C4-2B (cell line): ENCODE results near the gene TMUB1.

Experiments used
- H3K27ac ChIP-seq: fragments of 450-650 bp; 2 replicates; pipeline ENCODE4 v1.5.1; 2017
- ZFX ChIP-seq: fragments of 450-650 bp; IDR thresholded peaks from 2 replicates; pipeline ENCODE4 v1.6.1; 2017
- TF ChIP-seq, protein P1 (sequence below): fragments of 450-650 bp; conservative IDR thresholded peaks from 2 replicates; pipeline ENCODE4 v1.5.1; 2017; ENCODE audit warnings: mild to moderate bottlenecking

Gene TMUB1

DNA sequence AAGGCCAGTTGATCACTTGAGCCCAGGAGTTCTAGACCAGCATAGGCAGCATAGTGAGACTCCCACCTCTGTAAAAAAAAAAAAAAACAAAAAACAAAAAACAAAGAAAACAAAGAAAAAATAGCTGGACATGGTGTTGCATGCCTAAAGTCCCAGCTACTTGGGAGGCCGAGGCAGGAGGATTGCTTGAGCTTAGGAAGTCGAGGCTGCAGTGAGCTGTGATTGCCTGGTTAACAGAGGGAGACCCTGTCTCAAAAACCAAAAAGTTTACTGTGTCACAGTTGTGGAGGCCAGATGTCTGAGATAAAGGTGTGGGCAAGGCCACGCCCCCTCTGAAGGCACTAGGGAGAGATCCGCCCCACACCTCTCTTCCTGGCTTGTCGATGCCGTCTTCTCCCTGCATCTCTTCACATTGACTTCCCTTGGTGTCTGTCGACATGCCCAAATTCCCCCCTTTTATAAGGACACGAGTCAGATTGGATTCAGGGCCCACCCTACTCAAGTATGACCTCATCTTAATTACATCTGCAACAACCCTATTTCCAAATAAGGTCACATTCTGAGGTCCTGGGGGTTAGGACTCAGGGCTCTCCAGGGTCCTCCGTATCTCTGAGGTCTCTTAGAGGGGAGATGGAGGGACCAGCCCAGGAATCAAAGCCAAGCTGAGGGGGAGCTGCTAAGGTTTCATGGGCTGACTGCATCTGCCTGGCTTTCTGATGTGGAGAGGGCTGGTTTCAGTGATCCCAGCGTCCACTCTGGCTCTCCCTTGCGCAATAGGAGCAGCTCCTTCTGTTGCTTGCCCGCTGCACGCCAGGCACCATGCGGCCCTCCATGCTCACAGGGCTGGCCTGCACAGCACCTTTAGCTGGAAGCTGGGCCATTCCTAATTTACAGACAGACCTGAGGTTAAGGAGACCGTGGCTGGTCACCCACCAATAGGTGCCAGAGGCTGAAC lies 26.1 kb upstream of the TMUB1 start:
- H3K27ac ChIP-seq, result no peak overlapping the region
- TF ChIP-seq, protein P1, sequence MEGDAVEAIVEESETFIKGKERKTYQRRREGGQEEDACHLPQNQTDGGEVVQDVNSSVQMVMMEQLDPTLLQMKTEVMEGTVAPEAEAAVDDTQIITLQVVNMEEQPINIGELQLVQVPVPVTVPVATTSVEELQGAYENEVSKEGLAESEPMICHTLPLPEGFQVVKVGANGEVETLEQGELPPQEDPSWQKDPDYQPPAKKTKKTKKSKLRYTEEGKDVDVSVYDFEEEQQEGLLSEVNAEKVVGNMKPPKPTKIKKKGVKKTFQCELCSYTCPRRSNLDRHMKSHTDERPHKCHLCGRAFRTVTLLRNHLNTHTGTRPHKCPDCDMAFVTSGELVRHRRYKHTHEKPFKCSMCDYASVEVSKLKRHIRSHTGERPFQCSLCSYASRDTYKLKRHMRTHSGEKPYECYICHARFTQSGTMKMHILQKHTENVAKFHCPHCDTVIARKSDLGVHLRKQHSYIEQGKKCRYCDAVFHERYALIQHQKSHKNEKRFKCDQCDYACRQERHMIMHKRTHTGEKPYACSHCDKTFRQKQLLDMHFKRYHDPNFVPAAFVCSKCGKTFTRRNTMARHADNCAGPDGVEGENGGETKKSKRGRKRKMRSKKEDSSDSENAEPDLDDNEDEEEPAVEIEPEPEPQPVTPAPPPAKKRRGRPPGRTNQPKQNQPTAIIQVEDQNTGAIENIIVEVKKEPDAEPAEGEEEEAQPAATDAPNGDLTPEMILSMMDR, result no peak
- no peak for TF ChIP-seq ZFX

GRCh38 chr7:151107882-151108281 lies 24.6 kb upstream of the TMUB1 start:
- H3K27ac ChIP-seq, result no peak overlapping the region
- TF ChIP-seq ZFX, result no peak
- TF ChIP-seq, protein P1, result no peak

GRCh38 chr7:151104411-151105235 lies 21.3 kb upstream of the TMUB1 start:
- TF ChIP-seq ZFX, result no peak
- TF ChIP-seq, protein P1, result no peak
- H3K27ac ChIP-seq, result no peak overlapping the region

- TF ChIP-seq, protein P1, result no peak
- no peak for TF ChIP-seq ZFX
- H3K27ac ChIP-seq, result no peak overlapping the region
These were observed 20.7 kb upstream of the TMUB1 start for GRCh38 chr7:151103973-151104372.

- TF ChIP-seq, protein P1, result no peak
- no peak for TF ChIP-seq ZFX
- no peak overlapping the region for H3K27ac ChIP-seq
These were observed 19.7 kb upstream of the TMUB1 start for GRCh38 chr7:151102991-151103390.

DNA sequence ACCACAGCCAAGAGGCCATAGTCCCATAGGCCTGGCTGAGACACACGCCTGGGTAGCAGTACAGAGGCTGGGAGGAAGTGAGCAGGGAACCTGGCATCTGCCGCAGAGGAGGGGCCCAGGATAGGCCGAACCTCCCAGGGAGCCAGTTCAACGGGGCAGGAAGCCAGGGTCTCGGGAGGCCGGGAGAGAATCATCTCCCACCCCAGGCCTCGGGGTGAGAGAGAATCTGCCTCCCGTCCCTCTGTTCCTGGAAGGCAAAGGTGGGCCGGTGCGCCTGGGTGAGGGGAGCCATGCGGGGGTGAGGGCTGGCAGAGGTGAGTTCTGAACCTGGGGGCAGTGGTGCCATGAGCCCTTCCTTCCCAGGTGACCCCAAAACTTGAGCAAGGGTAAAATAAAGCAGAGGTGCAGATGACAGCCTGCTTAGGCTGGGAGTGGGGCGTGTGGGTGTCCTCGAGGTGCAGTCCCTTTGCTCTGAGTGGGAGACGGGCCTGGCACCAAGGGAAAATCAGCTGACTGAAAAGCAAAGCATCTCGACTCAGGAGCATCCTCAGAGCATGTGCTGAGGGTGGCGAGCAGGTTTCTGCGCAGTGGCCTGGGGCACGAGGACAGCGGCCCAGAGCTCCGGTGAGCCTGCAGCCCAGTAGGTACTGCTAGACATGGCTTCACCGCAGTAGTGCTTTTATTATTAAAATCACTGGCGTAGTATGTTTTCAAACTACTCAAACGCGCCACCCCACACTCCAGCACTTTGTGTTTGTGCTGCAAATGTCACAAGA lies 18.5 kb upstream of the TMUB1 start:
- no peak for TF ChIP-seq ZFX
- TF ChIP-seq, protein P1, result no peak
- no peak overlapping the region for H3K27ac ChIP-seq
